ENCODE measurements around the gene GTPBP3.

- TF ChIP-seq, protein P1, sequence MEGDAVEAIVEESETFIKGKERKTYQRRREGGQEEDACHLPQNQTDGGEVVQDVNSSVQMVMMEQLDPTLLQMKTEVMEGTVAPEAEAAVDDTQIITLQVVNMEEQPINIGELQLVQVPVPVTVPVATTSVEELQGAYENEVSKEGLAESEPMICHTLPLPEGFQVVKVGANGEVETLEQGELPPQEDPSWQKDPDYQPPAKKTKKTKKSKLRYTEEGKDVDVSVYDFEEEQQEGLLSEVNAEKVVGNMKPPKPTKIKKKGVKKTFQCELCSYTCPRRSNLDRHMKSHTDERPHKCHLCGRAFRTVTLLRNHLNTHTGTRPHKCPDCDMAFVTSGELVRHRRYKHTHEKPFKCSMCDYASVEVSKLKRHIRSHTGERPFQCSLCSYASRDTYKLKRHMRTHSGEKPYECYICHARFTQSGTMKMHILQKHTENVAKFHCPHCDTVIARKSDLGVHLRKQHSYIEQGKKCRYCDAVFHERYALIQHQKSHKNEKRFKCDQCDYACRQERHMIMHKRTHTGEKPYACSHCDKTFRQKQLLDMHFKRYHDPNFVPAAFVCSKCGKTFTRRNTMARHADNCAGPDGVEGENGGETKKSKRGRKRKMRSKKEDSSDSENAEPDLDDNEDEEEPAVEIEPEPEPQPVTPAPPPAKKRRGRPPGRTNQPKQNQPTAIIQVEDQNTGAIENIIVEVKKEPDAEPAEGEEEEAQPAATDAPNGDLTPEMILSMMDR (IDR thresholded peaks at IDR 0.05 in 8 of 11, conservative IDR thresholded peaks at IDR 0.05 in 3 of 11) = no peak
- no peak for TF ChIP-seq POLR2A (IDR thresholded peaks at IDR 0.05)
Observed at GRCh38 chr19:17340302-17340870, 3.0 kb downstream of the GTPBP3 start.

Measured in spleen (tissue), 7 donors.